GM12873 (cell line): ENCODE data around the gene IBA57.

Experiments
- TF ChIP-seq, protein P1 (sequence below): IDR thresholded peaks from 2 replicates; pipeline ENCODE4 v1.5.1; 2012; ENCODE audit warnings: low read depth, mild to moderate bottlenecking, moderate library complexity, low read length, control low read depth; ENCODE audit not compliant: insufficient read depth; ENCODE audit errors: missing control alignments

Gene IBA57

DNA sequence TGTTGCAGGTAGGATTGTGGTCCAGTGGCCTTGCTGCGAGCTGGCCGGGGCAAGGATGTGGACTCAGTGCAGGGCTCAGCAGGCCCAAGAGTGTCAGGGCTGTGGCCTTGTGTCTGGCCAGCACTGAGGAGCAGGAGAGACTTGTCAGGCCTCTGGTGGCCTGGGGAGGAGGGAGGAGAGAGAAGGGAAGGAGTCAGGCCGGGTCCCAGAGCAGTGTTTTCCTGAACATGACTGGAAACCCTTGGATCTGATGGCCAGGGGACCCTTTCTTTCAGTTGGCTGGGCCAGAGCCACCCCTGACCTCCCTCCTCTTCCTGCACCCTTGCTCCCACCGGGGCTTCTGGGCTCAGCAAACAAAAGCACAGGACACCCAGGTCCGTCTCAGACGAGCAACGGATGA, 5.1 kb downstream of the IBA57 start:
- TF ChIP-seq, protein P1, sequence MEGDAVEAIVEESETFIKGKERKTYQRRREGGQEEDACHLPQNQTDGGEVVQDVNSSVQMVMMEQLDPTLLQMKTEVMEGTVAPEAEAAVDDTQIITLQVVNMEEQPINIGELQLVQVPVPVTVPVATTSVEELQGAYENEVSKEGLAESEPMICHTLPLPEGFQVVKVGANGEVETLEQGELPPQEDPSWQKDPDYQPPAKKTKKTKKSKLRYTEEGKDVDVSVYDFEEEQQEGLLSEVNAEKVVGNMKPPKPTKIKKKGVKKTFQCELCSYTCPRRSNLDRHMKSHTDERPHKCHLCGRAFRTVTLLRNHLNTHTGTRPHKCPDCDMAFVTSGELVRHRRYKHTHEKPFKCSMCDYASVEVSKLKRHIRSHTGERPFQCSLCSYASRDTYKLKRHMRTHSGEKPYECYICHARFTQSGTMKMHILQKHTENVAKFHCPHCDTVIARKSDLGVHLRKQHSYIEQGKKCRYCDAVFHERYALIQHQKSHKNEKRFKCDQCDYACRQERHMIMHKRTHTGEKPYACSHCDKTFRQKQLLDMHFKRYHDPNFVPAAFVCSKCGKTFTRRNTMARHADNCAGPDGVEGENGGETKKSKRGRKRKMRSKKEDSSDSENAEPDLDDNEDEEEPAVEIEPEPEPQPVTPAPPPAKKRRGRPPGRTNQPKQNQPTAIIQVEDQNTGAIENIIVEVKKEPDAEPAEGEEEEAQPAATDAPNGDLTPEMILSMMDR: no peak

DNA sequence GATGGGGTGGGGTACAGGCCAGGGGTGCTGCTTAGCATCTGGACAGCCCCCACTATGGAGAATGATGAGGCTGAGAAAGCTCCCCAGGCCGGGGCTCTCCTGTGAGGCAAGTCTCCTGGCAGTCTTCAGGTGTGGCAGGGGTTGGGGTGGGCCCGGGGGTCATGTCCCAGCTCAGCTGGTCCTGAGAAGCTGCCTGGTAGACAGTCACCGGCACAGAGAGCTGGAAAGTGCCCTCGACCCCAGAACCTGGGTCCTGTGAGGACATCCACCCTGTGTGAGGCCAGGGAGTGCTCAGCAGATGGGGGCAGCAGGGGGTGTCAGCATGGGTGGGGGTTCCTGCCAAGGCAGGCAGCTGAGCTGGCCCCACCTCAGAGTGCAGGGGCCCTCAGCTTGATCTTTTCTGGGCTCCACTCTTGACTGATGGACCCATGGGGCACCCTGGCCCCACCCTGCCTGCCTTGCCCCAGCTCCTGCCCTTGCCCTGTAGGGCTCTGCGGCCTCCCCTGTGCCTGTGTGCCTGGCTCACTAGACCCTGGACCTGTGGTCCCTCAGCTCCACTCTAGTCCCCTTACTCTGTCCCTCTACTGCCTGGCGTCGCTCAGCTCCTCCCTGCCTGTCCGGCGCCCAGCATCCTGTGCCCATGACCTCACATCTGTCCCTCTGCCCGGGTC, 5.8 kb downstream of the IBA57 start:
- TF ChIP-seq, protein P1: no peak

DNA sequence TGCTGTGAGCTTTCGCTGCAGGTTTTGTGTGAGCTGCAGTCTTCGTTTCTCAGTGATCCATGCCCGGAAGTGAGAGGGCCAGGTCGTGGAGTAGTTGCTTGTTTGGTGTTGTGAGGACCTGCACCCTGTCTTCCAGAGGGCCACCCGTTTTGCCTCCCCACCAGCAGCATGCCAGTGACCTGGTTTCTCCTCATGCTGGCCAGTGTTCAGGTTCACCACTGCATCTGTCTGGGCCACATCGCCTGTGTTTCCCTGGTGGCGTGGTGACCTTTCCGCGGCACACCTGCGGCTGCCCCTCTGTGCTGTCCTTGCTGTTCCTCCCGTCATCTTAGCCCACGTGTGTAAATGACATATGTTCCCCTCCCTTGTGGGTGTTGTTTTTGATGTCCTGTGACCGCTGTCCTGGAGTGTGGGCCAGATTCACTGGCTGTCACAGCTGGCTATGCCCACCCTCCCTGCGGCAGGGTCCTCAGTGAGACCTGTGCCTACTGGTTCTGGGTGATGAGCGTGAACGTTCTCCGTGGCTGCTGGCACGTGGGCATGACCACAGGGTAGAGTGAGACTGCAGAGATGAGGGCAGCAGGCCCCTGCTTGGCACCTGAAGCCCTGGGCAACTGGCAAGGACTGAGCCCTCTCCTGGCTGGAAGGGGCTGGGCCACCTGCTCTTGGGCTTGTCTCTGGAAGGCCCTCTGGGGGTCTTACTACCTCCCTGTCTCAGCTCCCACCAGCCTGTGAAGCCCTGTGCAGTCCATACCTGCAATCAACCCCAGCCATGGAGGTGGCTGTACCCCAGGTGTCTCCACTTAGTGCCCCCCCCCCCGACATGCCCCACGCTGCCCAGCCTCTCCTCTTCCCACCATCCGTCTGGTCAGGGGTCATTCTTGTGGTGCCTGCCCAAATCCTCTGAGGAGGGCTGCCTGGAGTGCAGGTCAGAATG, 7.3 kb downstream of the IBA57 start:
- TF ChIP-seq, protein P1: no peak

DNA sequence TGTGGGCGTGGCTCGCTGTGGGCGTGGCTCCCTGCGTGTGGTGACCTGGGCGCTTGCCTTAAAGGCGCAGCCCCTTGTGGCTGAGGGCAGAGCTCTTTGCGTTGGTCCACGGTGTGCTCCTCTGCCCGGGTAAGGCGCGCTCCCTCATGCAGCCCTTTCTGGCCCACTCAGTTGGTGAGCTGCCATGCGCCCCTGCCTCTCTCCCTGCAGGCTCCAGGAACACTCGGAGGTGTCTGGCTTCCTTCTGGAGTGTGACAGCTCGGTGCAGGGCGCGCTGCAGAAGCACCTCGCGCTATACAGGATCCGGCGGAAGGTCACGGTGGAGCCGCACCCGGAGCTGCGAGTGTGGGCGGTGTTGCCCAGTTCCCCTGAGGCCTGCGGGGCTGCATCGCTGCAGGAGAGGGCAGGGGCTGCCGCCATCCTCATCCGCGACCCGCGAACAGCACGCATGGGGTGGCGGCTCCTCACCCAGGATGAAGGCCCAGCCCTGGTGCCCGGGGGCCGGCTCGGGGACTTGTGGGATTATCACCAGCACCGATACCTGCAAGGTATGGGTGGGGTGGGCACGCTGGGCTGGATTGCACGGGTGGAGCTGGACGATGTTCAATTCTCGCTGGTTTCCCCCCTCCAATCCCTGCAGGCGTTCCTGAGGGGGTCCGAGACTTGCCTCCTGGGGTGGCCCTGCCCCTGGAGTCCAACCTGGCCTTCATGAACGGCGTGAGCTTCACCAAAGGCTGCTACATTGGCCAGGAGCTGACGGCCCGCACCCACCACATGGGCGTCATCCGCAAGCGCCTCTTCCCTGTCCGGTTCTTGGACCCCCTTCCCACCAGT, 9.1 kb downstream of the IBA57 start:
- TF ChIP-seq, protein P1: no peak

DNA sequence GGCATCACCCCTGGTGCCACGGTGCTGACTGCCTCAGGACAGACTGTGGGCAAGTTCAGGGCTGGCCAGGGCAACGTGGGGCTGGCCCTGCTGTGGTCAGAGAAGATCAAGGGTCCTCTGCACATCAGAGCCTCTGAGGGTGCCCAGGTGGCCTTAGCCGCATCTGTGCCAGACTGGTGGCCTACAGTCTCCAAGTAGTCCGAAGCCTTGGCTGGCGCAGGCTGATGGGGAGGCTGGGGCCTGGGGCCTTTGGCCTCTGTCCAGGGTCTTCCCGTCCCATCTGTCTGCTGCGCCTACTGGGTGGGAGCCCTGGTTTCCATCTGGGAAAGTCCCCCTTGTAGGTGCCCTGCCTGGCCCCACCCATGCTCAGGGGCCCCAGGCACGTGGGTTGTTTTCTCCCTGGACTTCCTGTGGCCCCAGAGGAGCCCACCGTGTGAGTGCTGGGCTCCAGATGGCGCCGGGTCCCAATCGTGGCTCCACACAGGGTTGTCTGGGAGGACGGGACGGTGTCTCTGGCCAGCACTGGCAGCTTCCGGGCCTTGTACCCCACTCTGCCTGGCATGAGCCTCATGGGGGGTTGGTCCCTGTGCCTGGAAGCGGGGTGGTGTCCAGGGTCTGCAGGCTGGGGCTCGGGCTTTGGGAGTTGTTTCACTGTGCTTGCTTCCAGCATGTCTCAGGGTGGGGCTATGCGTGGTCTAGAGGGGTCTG, 9.9 kb downstream of the IBA57 start:
- TF ChIP-seq, protein P1: no peak

DNA sequence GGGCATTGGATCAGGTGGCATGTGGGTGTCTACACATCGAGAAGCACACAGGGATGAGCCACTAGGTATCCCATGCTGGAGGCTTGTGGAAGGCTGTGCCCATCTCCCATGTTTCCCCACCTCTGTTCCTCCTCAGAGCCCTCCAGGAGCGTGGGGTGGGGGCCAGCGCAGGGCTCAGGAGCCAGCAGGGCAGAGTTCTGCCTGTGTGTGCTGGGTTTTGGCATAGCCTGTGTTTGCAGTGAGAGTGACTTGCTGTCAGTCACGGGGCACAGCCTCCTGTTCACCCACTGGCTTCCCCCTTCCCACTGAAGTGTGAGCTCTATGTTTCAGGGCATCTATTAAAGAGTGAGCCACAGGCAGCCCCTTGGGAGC, 10.4 kb downstream of the IBA57 start:
- TF ChIP-seq, protein P1: no peak
